Ovary (tissue), 3 donors: ENCODE measurements around the gene SHB.

Experiments
- CTCF ChIP-seq, 3 donors: fragments of 450-650 bp in 2 of 3; fragments of 200-600 bp in 1 of 3; IDR thresholded peaks; one replicate each; pipeline versions ENCODE4 v1.5.1 to v1.8.0; 2016 to 2022; ENCODE audit warnings: antibody characterized with exemption in 3 of 3, mild to moderate bottlenecking in 1 of 3
- EP300 ChIP-seq: sonication (generic); formaldehyde crosslinking; IDR thresholded peaks from one replicate; pipeline ENCODE4 v1.6.1; 2017; ENCODE audit warnings: antibody characterized with exemption
- POLR2A ChIP-seq: fragments of 450-650 bp; IDR thresholded peaks from one replicate; pipeline ENCODE4 v1.6.1; 2017; ENCODE audit warnings: antibody characterized with exemption, mild to moderate bottlenecking, moderate library complexity
- donor health status: DM: no; HTN: no; CAD: no.

DNA sequence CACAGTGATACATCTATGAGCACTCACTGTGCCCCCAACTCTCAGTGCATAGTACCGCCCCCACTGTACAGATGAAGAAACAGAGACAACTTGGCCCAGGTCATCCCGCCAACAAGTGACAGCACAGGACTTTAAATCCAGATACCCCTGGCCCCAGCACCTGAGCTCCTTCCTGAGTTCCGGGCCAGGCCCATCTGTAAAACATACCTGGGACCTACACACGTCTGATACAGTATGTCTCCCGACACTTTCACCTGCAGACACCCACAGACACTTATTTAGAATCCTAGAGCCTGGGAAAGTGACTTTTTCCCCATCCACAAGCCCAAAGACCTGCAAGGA, 104.3 kb downstream of the SHB start:
- no peak for TF ChIP-seq CTCF (IDR thresholded peaks at IDR 0.05)
- no peak for TF ChIP-seq EP300
- TF ChIP-seq POLR2A = no peak
